Stimulated activated CD4-positive, alpha-beta T cell treated with anti-CD3 and anti-CD28 coated beads, TNF-alpha, amount 100 ng/mL, for 4 hours (primary cell): ENCODE measurements around the gene ST6GALNAC2.
"Not testable (repeated sequence)": the region's sequence is repeated elsewhere in the genome, so short reads cannot be mapped to it uniquely, and the experiment has no call there.

Source experiments
- DNase-seq, 3 experiments: peaks; one replicate each; pipeline ENCODE4 v3.0.0-alpha.2; 2020; ENCODE audit warnings: low read depth in 3 of 3

The ST6GALNAC2 gene

DNA sequence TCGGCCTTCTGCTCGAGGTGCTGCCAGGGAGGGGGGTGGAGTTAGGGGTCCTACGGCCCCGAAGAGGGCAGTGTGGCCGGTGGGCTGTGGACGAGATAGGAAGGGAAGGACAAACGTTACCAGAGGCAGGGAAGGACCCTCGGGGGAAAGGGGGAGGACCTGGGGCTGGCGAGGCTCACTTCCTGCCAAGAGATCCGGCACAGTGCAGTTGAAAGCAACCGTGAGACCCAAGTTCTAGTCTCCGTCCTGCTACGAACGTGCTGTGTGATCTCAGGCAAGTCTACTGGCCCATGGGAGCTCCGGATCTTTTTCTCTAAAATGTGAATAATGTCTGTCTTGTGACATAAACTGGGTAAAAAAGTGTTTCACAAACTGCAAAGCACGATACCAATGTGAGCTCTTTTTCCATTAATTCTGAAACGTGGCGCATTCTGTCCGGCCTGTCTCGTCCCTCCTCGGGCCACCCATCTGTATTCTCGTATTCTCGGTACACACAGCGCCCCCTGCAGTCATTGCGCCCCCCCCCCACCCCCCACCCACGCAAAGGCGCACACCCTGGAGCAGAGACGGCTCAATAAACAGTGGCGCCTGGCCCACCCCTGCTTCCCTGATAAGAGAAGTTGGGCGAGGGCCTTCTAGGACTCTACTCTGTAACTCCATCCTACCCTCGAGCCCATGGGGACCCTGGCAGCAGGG lies 57.0 kb downstream of the ST6GALNAC2 start:
- DNase-seq = no peak

DNA sequence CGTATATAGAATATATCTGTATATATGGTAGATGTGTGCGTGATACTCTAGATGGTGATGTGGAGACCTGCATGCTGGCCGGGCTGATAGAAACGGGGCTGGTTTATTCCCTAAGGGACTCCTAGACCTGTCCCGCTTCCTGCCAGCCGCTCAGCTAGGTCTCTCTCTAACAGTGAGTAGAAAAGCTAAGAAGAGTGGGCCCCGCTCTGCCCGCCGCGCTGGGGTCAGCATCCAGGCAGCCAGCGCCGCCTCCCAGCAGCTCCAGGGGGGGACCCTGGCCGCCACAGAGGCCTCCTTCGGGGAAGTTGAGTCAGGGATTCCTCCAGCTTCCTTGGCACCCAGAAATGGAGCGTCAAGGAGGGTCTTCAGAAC lies 57.5 kb downstream of the ST6GALNAC2 start:
- no peak for DNase-seq

DNA sequence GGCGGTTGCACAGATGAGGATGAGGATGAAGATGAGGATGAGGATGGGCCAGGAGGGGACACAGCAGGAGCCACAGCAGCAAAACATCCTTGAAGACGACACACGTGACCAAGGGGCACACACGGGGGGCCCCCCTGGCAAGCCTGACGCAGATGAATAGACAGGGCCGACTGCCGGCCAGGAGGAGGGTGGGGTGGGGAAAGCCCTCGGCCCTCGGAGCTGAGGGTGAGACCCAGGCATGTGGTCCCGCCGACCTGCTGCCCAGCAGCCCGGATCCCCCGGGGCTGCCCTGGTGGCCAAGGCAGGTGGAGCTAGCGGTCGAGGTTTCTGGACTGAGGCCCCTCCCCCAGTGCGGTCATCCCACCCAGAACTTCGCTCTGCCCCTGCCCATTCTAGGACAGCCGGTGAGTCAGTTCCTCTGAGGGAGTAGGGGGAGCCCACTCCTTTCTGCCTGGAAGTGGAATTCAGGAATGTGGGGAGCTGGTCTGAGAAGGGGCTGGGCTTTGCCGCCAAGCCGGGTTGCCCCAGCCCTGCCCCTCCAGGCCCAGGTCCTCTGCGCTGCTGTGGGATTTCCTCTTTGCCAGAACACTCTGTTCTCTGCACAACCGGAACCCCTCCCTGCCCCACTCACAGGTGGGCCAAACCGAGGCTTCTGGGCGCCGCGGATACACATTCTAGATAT lies 58.1 kb downstream of the ST6GALNAC2 start:
- DNase-seq = no peak

DNA sequence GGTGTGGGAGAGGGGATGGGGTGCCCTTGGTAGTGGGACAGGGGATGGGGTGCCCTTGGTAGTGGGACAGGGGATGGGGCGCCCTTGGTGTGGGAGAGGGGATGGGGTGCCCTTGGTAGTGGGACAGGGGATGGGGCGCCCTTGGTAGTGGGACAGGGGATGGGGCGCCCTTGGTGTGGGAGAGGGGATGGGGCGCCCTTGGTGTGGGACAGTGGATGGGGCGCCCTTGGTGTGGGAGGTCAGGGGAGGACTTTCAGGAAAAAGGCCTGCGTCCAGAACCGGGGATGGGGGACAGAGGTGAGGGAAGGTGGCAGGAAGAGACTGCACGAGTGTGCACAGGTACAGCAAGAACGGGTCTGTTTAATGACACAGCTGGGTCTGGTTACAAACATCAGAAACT lies 58.6 kb downstream of the ST6GALNAC2 start:
- not testable (repeated sequence) for DNase-seq

DNA sequence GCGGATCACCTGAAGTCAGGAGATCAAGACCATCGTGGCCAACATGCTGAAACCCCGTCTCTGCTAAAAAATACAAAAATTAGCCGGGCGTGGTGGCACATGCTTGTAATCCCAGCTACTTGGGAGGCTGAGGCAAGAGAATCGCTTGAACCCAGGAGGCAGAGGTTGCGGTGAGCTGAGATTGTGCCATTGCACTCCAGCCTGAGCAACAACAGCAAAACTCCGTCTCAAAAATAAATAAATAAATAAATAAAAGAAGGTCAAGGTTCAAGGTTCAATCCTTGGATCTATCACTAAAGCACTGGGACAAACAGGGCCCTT lies 60.2 kb downstream of the ST6GALNAC2 start:
- DNase-seq = not testable (repeated sequence)

DNA sequence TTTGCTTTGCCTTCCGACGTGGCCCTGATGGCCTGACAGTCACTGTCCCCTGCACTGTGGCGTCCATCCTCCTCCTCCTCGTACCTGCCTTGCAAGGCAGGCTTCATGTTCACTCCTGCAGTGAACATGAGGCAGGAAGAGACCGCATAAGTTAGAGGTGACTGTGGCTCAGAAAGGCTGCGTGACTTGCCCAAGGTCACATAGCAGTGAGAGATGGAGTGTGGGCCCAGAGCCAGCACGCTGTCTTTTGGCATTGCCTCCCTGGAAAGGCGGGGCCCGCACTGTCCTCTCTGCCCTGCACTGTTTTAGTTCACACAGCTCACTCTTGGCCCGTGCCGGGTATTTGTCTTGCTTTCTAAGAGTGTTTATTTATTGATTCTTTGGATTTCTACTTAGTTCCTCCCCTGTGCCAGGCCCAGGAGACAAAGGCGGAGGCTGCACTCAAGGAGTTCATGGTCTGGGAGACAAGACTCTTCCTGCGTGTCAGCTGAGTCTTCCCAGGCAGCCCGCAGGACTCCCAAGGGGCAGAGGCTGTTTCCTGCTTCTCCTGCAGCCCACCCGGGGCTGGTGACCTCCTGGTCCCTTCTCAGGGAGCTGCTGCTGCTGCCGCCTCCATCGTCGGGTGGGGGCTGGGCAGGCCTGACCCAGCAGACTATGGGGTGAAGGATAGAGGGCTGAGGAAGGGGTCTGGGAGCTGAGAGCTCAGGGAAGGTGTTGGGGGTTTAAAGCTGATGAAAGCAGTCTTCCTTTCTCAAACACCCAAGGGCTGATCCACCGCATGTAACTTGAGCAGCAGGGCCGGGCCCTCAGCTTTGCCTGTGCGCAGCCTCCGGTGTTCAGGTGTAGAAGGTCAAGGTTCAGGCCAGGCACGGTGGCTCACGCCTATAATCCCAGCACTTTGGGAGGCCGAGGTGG lies 60.8 kb downstream of the ST6GALNAC2 start:
- DNase-seq = no peak

DNA sequence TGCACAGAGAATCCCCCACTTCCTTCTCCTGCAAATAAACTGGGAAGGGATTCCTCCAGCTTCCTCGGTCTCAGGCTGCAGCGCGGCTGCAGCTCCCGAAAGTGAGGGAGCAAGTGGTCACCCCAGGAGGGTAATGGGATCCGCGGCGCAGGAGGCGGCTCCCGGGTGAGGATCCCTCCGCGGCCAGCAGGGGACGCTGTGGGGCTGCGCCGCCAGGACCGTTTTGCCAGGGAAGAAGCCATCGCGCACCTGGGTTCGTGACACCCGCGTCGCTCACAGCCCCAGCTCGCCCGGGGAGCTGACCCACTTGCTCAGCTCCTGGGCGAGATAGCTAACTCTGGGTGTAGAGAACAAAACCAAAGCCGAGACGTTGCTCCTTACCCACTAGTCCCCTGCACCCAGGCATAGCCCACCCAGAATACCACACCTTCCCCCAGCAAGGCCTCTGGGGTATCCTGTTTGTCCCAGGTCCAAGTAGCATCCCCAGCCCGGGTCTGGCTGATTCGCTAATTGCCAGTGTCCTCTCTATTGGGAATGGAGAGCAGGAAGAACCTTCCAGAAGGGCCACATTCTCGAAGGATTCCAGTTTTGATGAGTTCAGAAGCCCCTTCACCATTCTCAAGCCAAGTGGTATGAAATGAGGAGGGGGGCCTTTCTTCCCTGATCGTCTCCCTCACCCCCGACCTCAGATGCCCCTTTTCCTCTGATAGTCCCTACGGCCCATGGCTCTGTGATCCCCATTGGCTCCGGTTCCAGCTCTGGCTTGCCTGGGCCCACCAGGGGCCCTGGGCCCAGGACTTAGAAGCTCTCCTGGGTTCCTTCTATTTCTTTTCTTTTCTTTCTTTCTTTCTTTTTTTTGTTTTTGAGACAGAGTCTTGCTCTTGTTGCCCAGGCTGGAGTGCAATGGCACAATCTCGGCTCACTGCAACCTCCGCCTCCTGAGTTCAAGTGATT lies 62.3 kb downstream of the ST6GALNAC2 start:
- peak; percentile 63 to 71 (median 67) for DNase-seq

DNA sequence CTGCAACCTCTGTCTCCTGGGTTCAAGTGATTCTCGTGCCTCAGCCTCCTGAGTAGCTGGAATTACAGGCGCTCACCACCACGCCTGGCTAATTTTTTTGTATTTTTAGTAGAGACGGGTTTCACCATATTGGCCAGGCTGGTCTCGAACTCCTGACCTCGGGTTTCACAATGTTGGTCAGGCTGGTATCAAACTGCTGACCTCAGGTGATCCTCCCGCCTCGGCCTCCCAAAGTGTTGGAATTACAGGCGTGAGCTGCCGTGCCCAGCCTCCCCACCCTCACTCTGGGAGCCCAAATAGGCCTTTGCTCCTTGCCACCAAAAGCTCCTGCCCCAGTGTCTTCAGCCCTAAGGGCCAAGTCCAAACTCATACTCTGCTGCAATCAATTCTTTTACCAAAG lies 64.0 kb downstream of the ST6GALNAC2 start:
- DNase-seq = not testable (repeated sequence)

DNA sequence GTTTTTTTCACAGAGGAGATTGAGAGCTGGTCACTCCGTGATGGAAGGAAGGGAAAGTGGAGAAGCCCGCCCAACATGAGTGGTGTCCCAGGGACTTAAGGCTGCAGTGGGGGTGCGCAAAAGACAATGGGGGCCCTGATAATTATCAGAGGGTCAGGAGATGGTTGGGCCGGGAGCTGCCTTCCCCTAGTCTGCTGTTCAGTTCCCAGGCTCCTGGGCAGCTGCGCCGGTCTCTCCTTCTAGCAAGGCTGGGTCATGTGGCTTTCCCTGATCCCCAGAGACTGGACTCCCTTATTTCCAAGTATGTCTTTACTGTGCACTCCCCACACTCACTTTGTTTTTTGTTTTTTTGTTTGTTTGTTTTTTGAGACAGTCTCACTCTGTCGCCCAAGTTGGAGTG lies 64.4 kb downstream of the ST6GALNAC2 start:
- no peak for DNase-seq

DNA sequence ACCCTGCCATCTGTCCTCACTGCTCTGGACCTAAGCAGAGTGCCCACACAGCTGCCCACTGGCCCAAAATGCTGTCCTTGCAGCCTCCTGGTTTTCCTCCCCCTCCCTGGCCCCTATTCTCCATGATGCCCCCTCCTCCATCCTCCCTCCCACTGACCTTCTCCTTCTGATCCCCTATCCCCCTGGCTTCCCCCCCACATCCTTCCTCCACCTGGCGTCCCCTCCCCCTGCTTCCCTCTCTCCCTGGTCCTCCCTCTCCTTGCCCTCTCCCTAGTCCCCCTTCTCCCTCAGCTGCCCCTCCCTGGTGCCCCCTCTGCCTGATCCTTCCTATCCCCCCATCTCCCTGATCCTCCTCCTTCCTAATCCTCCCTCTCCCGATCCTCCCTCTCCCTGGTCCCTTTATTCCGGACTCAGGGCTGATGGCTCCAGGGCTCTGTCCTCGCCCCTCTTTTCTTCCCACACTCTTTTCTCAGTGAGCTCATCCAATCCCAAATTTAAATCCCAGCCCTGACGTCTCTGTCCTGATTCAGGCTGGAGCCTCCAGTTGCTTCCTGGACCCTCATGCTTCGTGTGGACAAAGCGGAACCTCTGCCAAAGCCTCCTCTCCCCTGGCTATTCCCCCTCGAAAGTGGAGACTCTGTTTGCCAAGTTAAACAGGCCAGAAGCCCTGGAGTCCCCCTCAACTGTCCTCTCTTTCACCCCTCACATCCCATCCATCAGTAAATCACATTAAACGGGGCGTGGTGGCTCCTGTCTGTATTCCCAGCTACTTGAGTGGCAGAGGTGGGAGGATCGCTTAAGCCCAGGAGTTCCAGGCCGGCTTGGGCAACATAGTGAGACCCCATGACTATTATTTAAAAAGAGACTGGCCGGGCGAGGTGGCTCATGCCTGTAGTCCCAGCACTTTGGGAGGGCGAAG lies 66.4 kb downstream of the ST6GALNAC2 start:
- no peak for DNase-seq

DNA sequence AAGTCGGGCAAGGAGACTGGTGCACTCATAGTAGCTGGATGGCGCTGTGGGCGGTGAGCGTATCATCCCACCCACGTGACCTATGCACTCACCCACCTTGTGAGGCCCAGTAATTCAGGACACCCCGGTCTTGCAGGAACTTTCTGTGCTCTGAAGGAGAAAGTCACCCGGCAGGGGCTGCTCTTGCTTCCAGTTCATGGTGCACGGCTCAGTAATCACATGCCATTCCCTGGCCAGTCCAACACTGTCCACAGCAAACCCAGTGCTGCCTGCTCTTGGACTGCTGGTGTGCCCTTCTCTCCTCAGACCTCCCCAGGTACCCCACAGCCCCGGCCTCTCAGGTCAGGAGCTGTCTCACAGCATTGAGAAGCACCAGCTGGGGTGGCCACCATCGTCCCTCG lies 68.0 kb downstream of the ST6GALNAC2 start:
- no peak for DNase-seq
